ENCODE measurements around the gene KMT5C.

Gene KMT5C

DNA sequence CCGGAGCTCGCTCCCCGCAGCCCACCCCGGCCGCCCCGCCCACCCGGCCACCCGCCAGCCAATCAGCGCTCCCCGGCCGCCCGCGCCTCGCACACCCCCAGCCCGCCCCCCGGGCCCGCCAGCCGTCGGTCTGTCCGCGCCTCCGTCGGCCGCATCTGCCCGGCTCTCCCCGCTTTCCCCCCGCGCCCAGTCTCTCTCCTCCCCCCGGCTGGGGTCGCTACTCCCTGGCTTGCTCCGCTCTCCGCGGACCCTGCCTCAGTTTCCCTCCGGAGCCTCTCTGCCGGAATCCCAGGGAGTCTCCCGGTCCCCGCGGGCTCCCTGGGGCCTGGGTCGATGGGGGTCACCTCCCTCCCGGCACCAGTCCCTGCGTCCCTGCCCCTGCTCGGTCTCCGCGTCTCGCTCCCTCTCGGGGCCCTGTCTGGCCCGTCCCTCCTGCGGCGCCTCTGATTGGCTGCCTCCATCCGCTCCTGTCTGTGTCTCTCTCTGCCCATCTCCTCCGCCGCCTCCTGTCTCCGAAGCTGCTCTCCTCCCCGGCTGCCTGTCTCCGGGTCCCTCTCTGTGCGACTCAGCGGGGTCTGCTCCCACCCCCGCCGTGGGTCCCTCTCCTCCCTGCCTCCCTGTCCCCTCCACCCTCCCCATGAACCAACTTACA lies 30.1 kb downstream of the KMT5C start (continued):
- TF ChIP-seq ZFHX2 (tag by site-specific recombination; conservative IDR thresholded peaks at IDR 0.05) (peak; percentile 34; the same call in 1 of the 2 replicates), KLF16 (tag by site-specific recombination; IDR thresholded peaks at IDR 0.05) (peak; percentile 76), ZNF391 (tag by site-specific recombination; IDR thresholded peaks at IDR 0.05; ENCODE audit: borderline replicate concordance, low read depth) (no peak), GLIS1 (tag by site-specific recombination; IDR thresholded peaks at IDR 0.05) (peak; percentile 81), HOXC10 (CRISPR knock-in tag; IDR thresholded peaks at IDR 0.05) (no peak), GLIS2 (tag by site-specific recombination; IDR thresholded peaks at IDR 0.05) (peak; percentile 73), SP2 (tag by site-specific recombination; IDR thresholded peaks at IDR 0.05) (peak; percentile 80), ZNF146 (tag by site-specific recombination; IDR thresholded peaks at IDR 0.05) (no peak), ZIC2 (tag by site-specific recombination; IDR thresholded peaks at IDR 0.05) (peak; percentile 86), ZNF341 (tag by site-specific recombination; IDR thresholded peaks at IDR 0.05; ENCODE audit: low read depth) (peak; percentile 70), FEZF1 (tag by site-specific recombination; IDR thresholded peaks at IDR 0.05) (no peak), ZNF600 (tag by site-specific recombination; IDR thresholded peaks at IDR 0.05) (0 out of 2 replicates have a peak, but pooled peaks have one; percentile 26), IKZF3 (tag by site-specific recombination; IDR thresholded peaks at IDR 0.05) (peak; percentile 38; the same call in 1 of the 2 replicates), SP3 (tag by site-specific recombination; IDR thresholded peaks at IDR 0.05) (peak; percentile 43), ZBTB48 (tag by site-specific recombination; IDR thresholded peaks at IDR 0.05) (peak; percentile 86), ZNF510 (tag by site-specific recombination; IDR thresholded peaks at IDR 0.05; ENCODE audit: insufficient replicate concordance) (no peak), ZBTB8A (tag by site-specific recombination; IDR thresholded peaks at IDR 0.05) (no peak), ZNF561 (tag by site-specific recombination; IDR thresholded peaks at IDR 0.05; ENCODE audit: borderline replicate concordance) (0 out of 2 replicates have a peak, but pooled peaks have one; percentile 34)
- TF ChIP-seq, protein P1, sequence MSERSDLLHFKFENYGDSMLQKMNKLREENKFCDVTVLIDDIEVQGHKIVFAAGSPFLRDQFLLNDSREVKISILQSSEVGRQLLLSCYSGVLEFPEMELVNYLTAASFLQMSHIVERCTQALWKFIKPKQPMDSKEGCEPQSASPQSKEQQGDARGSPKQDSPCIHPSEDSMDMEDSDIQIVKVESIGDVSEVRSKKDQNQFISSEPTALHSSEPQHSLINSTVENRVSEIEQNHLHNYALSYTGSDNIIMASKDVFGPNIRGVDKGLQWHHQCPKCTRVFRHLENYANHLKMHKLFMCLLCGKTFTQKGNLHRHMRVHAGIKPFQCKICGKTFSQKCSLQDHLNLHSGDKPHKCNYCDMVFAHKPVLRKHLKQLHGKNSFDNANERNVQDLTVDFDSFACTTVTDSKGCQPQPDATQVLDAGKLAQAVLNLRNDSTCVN (tag by site-specific recombination; optimal IDR thresholded peaks at IDR 0.05) = peak; percentile 70
- TF ChIP-seq, protein P2, sequence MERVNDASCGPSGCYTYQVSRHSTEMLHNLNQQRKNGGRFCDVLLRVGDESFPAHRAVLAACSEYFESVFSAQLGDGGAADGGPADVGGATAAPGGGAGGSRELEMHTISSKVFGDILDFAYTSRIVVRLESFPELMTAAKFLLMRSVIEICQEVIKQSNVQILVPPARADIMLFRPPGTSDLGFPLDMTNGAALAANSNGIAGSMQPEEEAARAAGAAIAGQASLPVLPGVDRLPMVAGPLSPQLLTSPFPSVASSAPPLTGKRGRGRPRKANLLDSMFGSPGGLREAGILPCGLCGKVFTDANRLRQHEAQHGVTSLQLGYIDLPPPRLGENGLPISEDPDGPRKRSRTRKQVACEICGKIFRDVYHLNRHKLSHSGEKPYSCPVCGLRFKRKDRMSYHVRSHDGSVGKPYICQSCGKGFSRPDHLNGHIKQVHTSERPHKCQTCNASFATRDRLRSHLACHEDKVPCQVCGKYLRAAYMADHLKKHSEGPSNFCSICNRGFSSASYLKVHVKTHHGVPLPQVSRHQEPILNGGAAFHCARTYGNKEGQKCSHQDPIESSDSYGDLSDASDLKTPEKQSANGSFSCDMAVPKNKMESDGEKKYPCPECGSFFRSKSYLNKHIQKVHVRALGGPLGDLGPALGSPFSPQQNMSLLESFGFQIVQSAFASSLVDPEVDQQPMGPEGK (tag by site-specific recombination; IDR thresholded peaks at IDR 0.05) = peak; percentile 85
- TF ChIP-seq, protein P3, sequence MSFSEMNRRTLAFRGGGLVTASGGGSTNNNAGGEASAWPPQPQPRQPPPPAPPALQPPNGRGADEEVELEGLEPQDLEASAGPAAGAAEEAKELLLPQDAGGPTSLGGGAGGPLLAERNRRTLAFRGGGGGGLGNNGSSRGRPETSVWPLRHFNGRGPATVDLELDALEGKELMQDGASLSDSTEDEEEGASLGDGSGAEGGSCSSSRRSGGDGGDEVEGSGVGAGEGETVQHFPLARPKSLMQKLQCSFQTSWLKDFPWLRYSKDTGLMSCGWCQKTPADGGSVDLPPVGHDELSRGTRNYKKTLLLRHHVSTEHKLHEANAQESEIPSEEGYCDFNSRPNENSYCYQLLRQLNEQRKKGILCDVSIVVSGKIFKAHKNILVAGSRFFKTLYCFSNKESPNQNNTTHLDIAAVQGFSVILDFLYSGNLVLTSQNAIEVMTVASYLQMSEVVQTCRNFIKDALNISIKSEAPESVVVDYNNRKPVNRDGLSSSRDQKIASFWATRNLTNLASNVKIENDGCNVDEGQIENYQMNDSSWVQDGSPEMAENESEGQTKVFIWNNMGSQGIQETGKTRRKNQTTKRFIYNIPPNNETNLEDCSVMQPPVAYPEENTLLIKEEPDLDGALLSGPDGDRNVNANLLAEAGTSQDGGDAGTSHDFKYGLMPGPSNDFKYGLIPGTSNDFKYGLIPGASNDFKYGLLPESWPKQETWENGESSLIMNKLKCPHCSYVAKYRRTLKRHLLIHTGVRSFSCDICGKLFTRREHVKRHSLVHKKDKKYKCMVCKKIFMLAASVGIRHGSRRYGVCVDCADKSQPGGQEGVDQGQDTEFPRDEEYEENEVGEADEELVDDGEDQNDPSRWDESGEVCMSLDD (tag by site-specific recombination; IDR thresholded peaks at IDR 0.05) = peak; percentile 90
